HCT116 (cell line): Measurements from ENCODE around the gene SYNDIG1. TPM values are rescaled to one million over a fixed set of nuclear protein-coding genes. Genes with fewer than 3 reads are reported as not detected.

Source experiments
- ATAC-seq: fragments of 200-7000 bp; cut with Tn5 transposase; 2 replicates; pipeline ENCODE4 v1.9.1; 2020; ENCODE audit warnings: mild to moderate bottlenecking, moderate library complexity
- BruUV-seq: library from RNA; stranded (reverse); fragments of 400-500 nt; replicated peaks from 2 replicates; lab custom pipeline; 2021; lab: Mats Ljungman, UMichigan
- CTCF ChIA-PET: fragments of 300-600 bp; sonication (Branson Sonifier 250); formaldehyde crosslinking; loops from one replicate; lab custom pipeline; 2021; ENCODE audit warnings: antibody characterized with exemption; lab: Charles Lee
- POLR2A ChIA-PET: fragments of 300-600, 350-600 bp; sonication (Branson Sonifier 250); formaldehyde crosslinking; loops from one replicate; lab custom pipeline; 2021; ENCODE audit warnings: antibody characterized with exemption; lab: Charles Lee
- RAD21 ChIA-PET, 2 experiments: fragments of 300-600 bp; sonication (Branson Sonifier 250); formaldehyde crosslinking; loops; one replicate each; lab custom pipeline; 2023; ENCODE audit warnings: low total read pairs in 2 of 2; ENCODE audit not compliant: uncharacterized antibody in 2 of 2, unreplicated experiment in 2 of 2, low non-redundant PET in 1 of 2; lab: Charles Lee
- DNase-seq: peaks from one replicate; pipeline ENCODE4 v3.0.0-alpha.2; 2010; ENCODE audit warnings: low read depth, low spot score
- H2AFZ ChIP-seq: fragments of 200-600 bp; shearing (Covaris generic), sonication (generic); 2 replicates; pipeline ENCODE4 v1.6.1; 2017; ENCODE audit warnings: low read depth, mixed run types, mixed read lengths, antibody characterized with exemption, low read length; ENCODE audit not compliant: poor library complexity, severe bottlenecking
- H3K27ac ChIP-seq: 2 replicates; pipeline ENCODE4 v1.5.1; 2012; ENCODE audit warnings: low read depth, low read length
- H3K27me3 ChIP-seq: fragments of 200-600 bp; sonication (generic); 2 replicates; pipeline ENCODE4 v1.6.1; 2016; ENCODE audit warnings: mixed run types, low read length, mixed read lengths; ENCODE audit not compliant: insufficient read depth
- H3K36me3 ChIP-seq, 2 experiments: fragments of 200-500 bp in 1 of 2; fragments of 200-600 bp in 1 of 2; sonication (Bioruptor generic) in 1 of 2; sonication (generic) in 1 of 2; 2 replicates each; pipeline versions ENCODE4 v1.5.1 to v1.6.1; 2014 to 2016; ENCODE audit warnings: low read length in 2 of 2, inconsistent platforms in 1 of 2, mixed read lengths in 1 of 2, mixed run types in 1 of 2; ENCODE audit not compliant: insufficient read depth in 2 of 2, control insufficient read depth in 1 of 2
- H3K4me1 ChIP-seq, 2 experiments: fragments of 200-600 bp in 1 of 2; sonication (generic) in 1 of 2; 2 replicates each; pipeline versions ENCODE4 v1.5.1 to v1.6.1; 2012 to 2017; ENCODE audit warnings: low read length in 2 of 2, inconsistent platforms in 1 of 2, mild to moderate bottlenecking in 1 of 2, mixed read lengths in 1 of 2, mixed run types in 1 of 2, moderate library complexity in 1 of 2; ENCODE audit not compliant: insufficient read depth in 2 of 2, control insufficient read depth in 1 of 2
- H3K4me2 ChIP-seq: fragments of 200-600 bp; sonication (generic); 2 replicates; pipeline ENCODE4 v1.6.1; 2017; ENCODE audit warnings: mixed run types, low read length, mixed read lengths
- H3K4me3 ChIP-seq, 2 experiments: fragments of 200-600 bp in 1 of 2; sonication (generic) in 1 of 2; replicated peaks in 1 of 2; 2 replicates each; pipeline ENCODE4 v1.5.1; 2011 to 2016; ENCODE audit warnings: low read length in 2 of 2, control low read depth in 1 of 2, low read depth in 1 of 2, mild to moderate bottlenecking in 1 of 2, mixed read lengths in 1 of 2, mixed run types in 1 of 2
- H3K79me2 ChIP-seq: fragments of 200-600 bp; sonication (generic); 2 replicates; pipeline ENCODE4 v1.6.1; 2017; ENCODE audit warnings: mild to moderate bottlenecking, mixed run types, low read length, moderate library complexity, mixed read lengths; ENCODE audit not compliant: insufficient read depth
- H3K9ac ChIP-seq: fragments of 200-600 bp; sonication (generic); 2 replicates; pipeline ENCODE4 v1.6.1; 2016; ENCODE audit warnings: low read length, mixed read lengths
- H3K9me2 ChIP-seq: fragments of 200-600 bp; sonication (generic), shearing (Covaris generic); 2 replicates; pipeline ENCODE4 v1.6.1; 2017; ENCODE audit warnings: mixed run types, mild to moderate bottlenecking, moderate library complexity; ENCODE audit not compliant: insufficient read depth
- H3K9me3 ChIP-seq, 2 experiments: fragments of 200-500 bp in 1 of 2; fragments of 200-600 bp in 1 of 2; sonication (Bioruptor generic) in 1 of 2; sonication (generic) in 1 of 2; 2 replicates each; pipeline ENCODE4 v1.6.1; 2014 to 2017; ENCODE audit warnings: low read length in 2 of 2, mixed read lengths in 2 of 2, inconsistent platforms in 1 of 2, low read depth in 1 of 2, mild to moderate bottlenecking in 1 of 2, mixed run types in 1 of 2, moderate library complexity in 1 of 2; ENCODE audit not compliant: control insufficient read depth in 1 of 2, insufficient read depth in 1 of 2
- H4K20me1 ChIP-seq: fragments of 200-600 bp; sonication (generic), shearing (Covaris generic); 2 replicates; pipeline ENCODE4 v1.6.1; 2017; ENCODE audit warnings: mixed run types, mild to moderate bottlenecking, moderate library complexity; ENCODE audit not compliant: insufficient read depth
- CBX3 ChIP-seq: IDR thresholded peaks from 2 replicates; pipeline ENCODE4 v1.6.1; 2012; ENCODE audit warnings: low read depth
- CEBPB ChIP-seq: IDR thresholded peaks from 2 replicates; pipeline ENCODE4 v1.6.1; 2012; ENCODE audit warnings: low read depth
- EGR1 ChIP-seq: IDR thresholded peaks from 2 replicates; pipeline ENCODE4 v1.6.1; 2012; ENCODE audit warnings: low read depth
- ELF1 ChIP-seq: IDR thresholded peaks from 2 replicates; pipeline ENCODE4 v1.6.1; 2012; ENCODE audit warnings: low read depth, borderline replicate concordance
- EZH2 ChIP-seq: fragments of 200-600 bp; sonication (generic); IDR thresholded peaks from 2 replicates; pipeline ENCODE4 v1.6.1; 2017; ENCODE audit warnings: antibody characterized with exemption, mixed run types
- EZH2phosphoT487 ChIP-seq: fragments of 200-600 bp; IDR thresholded peaks from 2 replicates; pipeline ENCODE4 v1.6.1; 2018; ENCODE audit warnings: antibody characterized with exemption, borderline replicate concordance
- FOSL1 ChIP-seq: IDR thresholded peaks from 2 replicates; pipeline ENCODE4 v1.6.1; 2012; ENCODE audit warnings: low read depth
- JUND ChIP-seq: IDR thresholded peaks from 2 replicates; pipeline ENCODE4 v1.6.1; 2012
- MAX ChIP-seq: IDR thresholded peaks from 2 replicates; pipeline ENCODE4 v1.6.1; 2012
- POLR2A ChIP-seq: IDR thresholded peaks from 2 replicates; pipeline ENCODE4 v1.7.0; 2011; ENCODE audit warnings: borderline replicate concordance; ENCODE audit not compliant: insufficient read depth, insufficient read length; ENCODE audit errors: extremely low read depth
- POLR2AphosphoS5 ChIP-seq: IDR thresholded peaks from 2 replicates; pipeline ENCODE4 v1.6.1; 2011; ENCODE audit warnings: mild to moderate bottlenecking, low read depth, low read length, moderate library complexity
- RAD21 ChIP-seq: IDR thresholded peaks from 2 replicates; pipeline ENCODE4 v1.6.1; 2012; ENCODE audit warnings: low read depth, mild to moderate bottlenecking
- SP1 ChIP-seq: IDR thresholded peaks from 2 replicates; pipeline ENCODE4 v1.6.1; 2012; ENCODE audit warnings: low read depth
- SRF ChIP-seq: IDR thresholded peaks from 2 replicates; pipeline ENCODE4 v1.6.1; 2012; ENCODE audit warnings: low read depth
- YY1 ChIP-seq: IDR thresholded peaks from 2 replicates; pipeline ENCODE4 v1.6.1; 2011; ENCODE audit warnings: low read length, low read depth, moderate library complexity, mild to moderate bottlenecking; ENCODE audit not compliant: insufficient replicate concordance; ENCODE audit errors: extremely low read depth
- ZFX ChIP-seq: fragments of 450-650 bp; IDR thresholded peaks from 2 replicates; pipeline ENCODE4 v1.6.1; 2017
- intact Hi-C: fragments of 100-400 bp; cut with micrococcal nuclease; formaldehyde crosslinking; loops from 2 replicates; pipeline ENCODE4 v1.10.0; 2022
- total RNA-seq: library from RNA; stranded (reverse); gene quantifications from one replicate; pipeline ENCODE4 v1.2.1, GENCODE V29; 2021; ENCODE audit not compliant: unreplicated experiment

SYNDIG1 gene
- total RNA-seq, 1 experiment from 2014 or later = not detected

GRCh38 chr20:24489631-24490260 lies 20.3 kb downstream of the SYNDIG1 start:
- no peak overlapping the region for H3K9ac ChIP-seq
- H3K4me3 ChIP-seq = no peak overlapping the region
- ChIA-PET RAD21 (no interaction called here), CTCF (no interaction called here), POLR2A (no interaction called here)
- no peak overlapping the region for H2AFZ ChIP-seq
- TF ChIP-seq CEBPB (no peak), EGR1 (no peak), SP1 (no peak), FOSL1 (no peak), POLR2AphosphoS5 (no peak), RAD21 (no peak), EZH2phosphoT487 (no peak), EZH2 (no peak), ELF1 (no peak), ZFX (no peak), MAX (no peak), CBX3 (no peak), JUND (no peak), YY1 (no peak), POLR2A (no peak), SRF (no peak)
- no peaks in the 10 kb centered on the region for H3K79me2 ChIP-seq
- no peak overlapping the region for H3K27ac ChIP-seq
- H3K9me2 ChIP-seq = no peaks in the 10 kb centered on the region
- H3K36me3 ChIP-seq = no peaks in the 10 kb centered on the region
- no TSS peak for BruUV-seq
- no peaks in the 10 kb centered on the region for H3K4me1 ChIP-seq
- H4K20me1 ChIP-seq = no peaks in the 10 kb centered on the region
- no peak overlapping the region for H3K4me2 ChIP-seq
- DNase-seq (no peak), ATAC-seq (no peak)
- intact Hi-C loops = no loop called here
- no peaks in the 10 kb centered on the region for H3K27me3 ChIP-seq
- no peaks in the 10 kb centered on the region for H3K9me3 ChIP-seq
